ENCODE data around the gene NKX2-3.

DNA sequence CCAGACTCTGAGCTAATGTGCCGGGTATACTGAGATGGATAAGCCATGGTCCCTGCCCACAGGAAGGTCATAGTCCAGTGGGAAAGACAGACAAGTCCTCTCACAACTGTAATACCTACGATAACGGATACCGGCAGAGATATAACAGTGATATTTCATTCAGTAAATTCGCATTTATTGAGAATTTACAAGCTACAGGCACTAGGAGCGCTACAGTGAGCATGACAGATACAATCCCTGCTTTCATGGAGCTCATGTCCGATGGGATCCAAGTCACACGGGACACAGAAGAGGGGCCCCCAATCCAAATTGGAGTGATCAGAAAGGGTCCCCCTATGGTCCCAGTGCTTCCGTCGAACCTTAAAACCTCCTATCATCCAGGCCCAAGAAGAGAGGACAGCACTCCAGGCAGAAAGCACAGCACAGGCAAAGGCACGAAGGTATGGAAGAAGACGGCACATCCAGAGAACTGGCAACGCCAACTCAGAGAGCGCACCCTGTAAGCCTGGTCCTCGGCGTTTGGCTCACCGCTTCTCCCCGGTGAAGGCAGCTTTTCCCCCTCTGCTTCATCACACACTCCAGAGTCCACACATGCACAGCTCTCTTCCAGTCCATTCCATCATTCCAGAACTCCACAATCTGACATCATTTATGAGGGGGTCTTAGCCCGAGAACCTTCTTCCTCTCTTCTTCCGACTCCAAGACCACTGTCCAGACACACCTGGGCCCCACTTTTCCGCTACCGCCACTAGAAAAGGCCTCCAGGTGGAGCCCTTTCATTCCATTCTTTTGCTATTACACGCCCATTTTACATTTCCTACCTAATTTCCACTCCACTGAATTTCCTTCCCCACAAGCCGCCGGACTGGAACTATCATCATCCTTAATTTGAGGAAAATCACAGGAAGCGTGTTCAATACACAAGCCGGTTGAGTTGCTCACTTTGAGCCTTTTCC, 47.8 kb upstream of the NKX2-3 start:
- TF ChIP-seq POLR2A (IDR thresholded peaks at IDR 0.05; ENCODE audit: borderline replicate concordance, extremely low read depth, insufficient read depth, insufficient read length) (no peak), SRF (IDR thresholded peaks at IDR 0.05; ENCODE audit: low read depth) (no peak), ZNF274 (IDR thresholded peaks at IDR 0.05; ENCODE audit: low read depth, low read length) (no peak), ZFX (IDR thresholded peaks at IDR 0.05) (no peak), POLR2AphosphoS5 (IDR thresholded peaks at IDR 0.05; ENCODE audit: low read depth, low read length) (no peak)
- TF ChIP-seq, protein P1, sequence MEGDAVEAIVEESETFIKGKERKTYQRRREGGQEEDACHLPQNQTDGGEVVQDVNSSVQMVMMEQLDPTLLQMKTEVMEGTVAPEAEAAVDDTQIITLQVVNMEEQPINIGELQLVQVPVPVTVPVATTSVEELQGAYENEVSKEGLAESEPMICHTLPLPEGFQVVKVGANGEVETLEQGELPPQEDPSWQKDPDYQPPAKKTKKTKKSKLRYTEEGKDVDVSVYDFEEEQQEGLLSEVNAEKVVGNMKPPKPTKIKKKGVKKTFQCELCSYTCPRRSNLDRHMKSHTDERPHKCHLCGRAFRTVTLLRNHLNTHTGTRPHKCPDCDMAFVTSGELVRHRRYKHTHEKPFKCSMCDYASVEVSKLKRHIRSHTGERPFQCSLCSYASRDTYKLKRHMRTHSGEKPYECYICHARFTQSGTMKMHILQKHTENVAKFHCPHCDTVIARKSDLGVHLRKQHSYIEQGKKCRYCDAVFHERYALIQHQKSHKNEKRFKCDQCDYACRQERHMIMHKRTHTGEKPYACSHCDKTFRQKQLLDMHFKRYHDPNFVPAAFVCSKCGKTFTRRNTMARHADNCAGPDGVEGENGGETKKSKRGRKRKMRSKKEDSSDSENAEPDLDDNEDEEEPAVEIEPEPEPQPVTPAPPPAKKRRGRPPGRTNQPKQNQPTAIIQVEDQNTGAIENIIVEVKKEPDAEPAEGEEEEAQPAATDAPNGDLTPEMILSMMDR (IDR thresholded peaks at IDR 0.05 in 2 of 3, conservative IDR thresholded peaks at IDR 0.05 in 1 of 3; ENCODE audit: borderline replicate concordance in 1 of 3, insufficient read depth in 1 of 3, low read depth in 2 of 3, low read length in 2 of 3): peak; percentile 79 to 87 (median 84)
- TF ChIP-seq, protein P2, sequence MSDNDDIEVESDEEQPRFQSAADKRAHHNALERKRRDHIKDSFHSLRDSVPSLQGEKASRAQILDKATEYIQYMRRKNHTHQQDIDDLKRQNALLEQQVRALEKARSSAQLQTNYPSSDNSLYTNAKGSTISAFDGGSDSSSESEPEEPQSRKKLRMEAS (IDR thresholded peaks at IDR 0.05): no peak
